Nephron progenitor cell (in vitro differentiated cells): ENCODE results near the gene MPHOSPH10.

Experiments
- DNase-seq: peaks from one replicate; pipeline ENCODE4 v3.0.0; 2021
- H3K27ac Mint-ChIP-seq: 2 replicates; pipeline ENCODE4 v1.8.0; 2021; ENCODE audit warnings: mild to moderate bottlenecking, moderate library complexity, mixed read lengths
- H3K27me3 Mint-ChIP-seq: 2 replicates; pipeline ENCODE4 v1.8.0; 2021; ENCODE audit warnings: mild to moderate bottlenecking, low read depth, mixed read lengths; ENCODE audit not compliant: poor library complexity
- H3K36me3 Mint-ChIP-seq: 2 replicates; pipeline ENCODE4 v1.8.0; 2021; ENCODE audit warnings: low read depth, mixed read lengths
- H3K4me1 Mint-ChIP-seq: 2 replicates; pipeline ENCODE4 v1.8.0; 2021; ENCODE audit warnings: mixed read lengths
- H3K4me3 Mint-ChIP-seq: 2 replicates; pipeline ENCODE4 v1.8.0; 2021; ENCODE audit warnings: mild to moderate bottlenecking, moderate library complexity, mixed read lengths
- H3K9me3 Mint-ChIP-seq: 2 replicates; pipeline ENCODE4 v1.8.0; 2021; ENCODE audit warnings: mild to moderate bottlenecking, moderate library complexity, mixed read lengths
- TF ChIP-seq, protein P1 (sequence below): fragments of 200-600 bp; sonication (generic); IDR thresholded peaks from 2 replicates; pipeline ENCODE4 v1.5.0; 2021; ENCODE audit warnings: antibody characterized with exemption

MPHOSPH10 gene

GRCh38 chr2:71153585-71154224, 23.3 kb downstream of the MPHOSPH10 start:
- DNase-seq, result no peak
- Mint-ChIP-seq H3K4me3 (no peak overlapping the region), H3K4me1 (peaks cover 10% of the 10 kb centered on the region), H3K27me3 (peaks cover 16% of the 10 kb centered on the region), H3K27ac (no peak overlapping the region), H3K36me3 (peaks cover 17% of the 10 kb centered on the region), H3K9me3 (no peaks in the 10 kb centered on the region)
- TF ChIP-seq, protein P1, sequence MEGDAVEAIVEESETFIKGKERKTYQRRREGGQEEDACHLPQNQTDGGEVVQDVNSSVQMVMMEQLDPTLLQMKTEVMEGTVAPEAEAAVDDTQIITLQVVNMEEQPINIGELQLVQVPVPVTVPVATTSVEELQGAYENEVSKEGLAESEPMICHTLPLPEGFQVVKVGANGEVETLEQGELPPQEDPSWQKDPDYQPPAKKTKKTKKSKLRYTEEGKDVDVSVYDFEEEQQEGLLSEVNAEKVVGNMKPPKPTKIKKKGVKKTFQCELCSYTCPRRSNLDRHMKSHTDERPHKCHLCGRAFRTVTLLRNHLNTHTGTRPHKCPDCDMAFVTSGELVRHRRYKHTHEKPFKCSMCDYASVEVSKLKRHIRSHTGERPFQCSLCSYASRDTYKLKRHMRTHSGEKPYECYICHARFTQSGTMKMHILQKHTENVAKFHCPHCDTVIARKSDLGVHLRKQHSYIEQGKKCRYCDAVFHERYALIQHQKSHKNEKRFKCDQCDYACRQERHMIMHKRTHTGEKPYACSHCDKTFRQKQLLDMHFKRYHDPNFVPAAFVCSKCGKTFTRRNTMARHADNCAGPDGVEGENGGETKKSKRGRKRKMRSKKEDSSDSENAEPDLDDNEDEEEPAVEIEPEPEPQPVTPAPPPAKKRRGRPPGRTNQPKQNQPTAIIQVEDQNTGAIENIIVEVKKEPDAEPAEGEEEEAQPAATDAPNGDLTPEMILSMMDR, result no peak

GRCh38 chr2:71154279-71154678, 23.8 kb downstream of the MPHOSPH10 start:
- TF ChIP-seq, protein P1, result no peak
- no peaks in the 10 kb centered on the region for H3K9me3 Mint-ChIP-seq
- no peak overlapping the region for H3K4me3 Mint-ChIP-seq
- DNase-seq, result no peak
- H3K4me1 Mint-ChIP-seq, result peaks cover 10% of the 10 kb centered on the region
- no peak overlapping the region for H3K27ac Mint-ChIP-seq
- peaks cover 16% of the 10 kb centered on the region for H3K27me3 Mint-ChIP-seq
- H3K36me3 Mint-ChIP-seq, result peaks cover 11% of the 10 kb centered on the region

DNA sequence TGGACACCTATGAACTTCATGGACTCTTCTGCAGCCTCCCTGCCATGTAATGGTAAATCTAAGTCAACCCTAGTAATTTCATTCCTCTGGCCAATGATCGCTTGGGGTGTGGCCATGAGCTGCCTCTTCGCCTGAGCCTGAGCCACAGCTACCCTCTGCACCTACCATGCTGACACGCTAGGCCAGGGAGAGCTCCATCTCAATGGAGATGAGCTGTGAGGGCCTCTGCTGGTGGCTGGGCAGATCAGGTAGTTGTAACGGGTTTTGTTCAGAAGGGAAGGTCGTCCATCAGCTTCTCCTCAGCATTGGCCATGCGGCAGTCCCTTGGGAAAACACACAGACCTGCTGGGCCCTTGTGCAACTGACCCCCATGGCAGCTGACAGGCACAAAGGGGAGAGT, 24.4 kb downstream of the MPHOSPH10 start:
- Mint-ChIP-seq H3K27ac (no peak overlapping the region), H3K4me1 (peaks cover 10% of the 10 kb centered on the region), H3K9me3 (peaks cover 1% of the 10 kb centered on the region), H3K27me3 (peaks cover 16% of the 10 kb centered on the region), H3K36me3 (peaks cover 7% of the 10 kb centered on the region), H3K4me3 (no peak overlapping the region)
- TF ChIP-seq, protein P1, result no peak
- no peak for DNase-seq

GRCh38 chr2:71155846-71156245, 25.4 kb downstream of the MPHOSPH10 start:
- Mint-ChIP-seq H3K4me3 (no peak overlapping the region), H3K36me3 (no peaks in the 10 kb centered on the region), H3K4me1 (peaks cover 14% of the 10 kb centered on the region), H3K27me3 (peaks cover 19% of the 10 kb centered on the region), H3K27ac (peak overlapping the region; percentile 37), H3K9me3 (peaks cover 5% of the 10 kb centered on the region)
- TF ChIP-seq, protein P1, result no peak
- DNase-seq, result no peak

GRCh38 chr2:71156573-71156972, 26.1 kb downstream of the MPHOSPH10 start:
- no peak overlapping the region for H3K27ac Mint-ChIP-seq
- peaks cover 19% of the 10 kb centered on the region for H3K27me3 Mint-ChIP-seq
- H3K4me1 Mint-ChIP-seq, result peaks cover 14% of the 10 kb centered on the region
- TF ChIP-seq, protein P1, result no peak
- H3K4me3 Mint-ChIP-seq, result no peak overlapping the region
- peaks cover 5% of the 10 kb centered on the region for H3K9me3 Mint-ChIP-seq
- H3K36me3 Mint-ChIP-seq, result no peaks in the 10 kb centered on the region
- no peak for DNase-seq

DNA sequence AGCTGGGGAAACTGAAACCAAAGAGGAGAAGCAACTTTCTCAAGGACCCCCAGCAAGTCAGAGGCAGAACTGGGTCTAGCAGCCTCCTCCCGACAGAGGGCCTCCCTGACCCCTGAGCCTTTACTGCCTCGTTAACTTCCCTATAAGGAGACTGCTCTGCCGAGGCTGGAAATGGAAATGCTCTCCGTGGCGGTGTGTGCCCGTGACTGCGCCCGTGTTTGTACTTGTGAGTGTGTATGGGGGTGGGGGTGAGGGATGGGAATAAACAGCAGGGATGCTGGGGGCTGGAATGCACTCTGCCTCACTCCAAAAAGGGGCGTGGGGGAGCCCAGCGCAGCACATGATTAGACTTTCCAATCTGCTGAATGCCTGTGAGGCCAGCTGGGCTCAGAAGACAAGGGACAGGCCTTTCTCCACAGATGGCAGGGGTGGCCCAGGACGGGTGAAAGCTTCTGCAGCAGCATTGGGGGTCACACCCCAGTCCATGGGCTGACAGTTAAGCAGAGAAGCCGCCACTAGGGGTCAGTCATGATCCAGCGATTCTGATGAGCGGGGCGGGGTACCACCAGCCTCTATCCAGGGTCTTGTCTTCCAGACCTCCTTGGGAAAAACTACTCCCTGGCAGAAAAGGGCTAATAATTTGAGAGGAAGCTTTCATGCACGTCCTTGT, 26.8 kb downstream of the MPHOSPH10 start:
- H3K4me1 Mint-ChIP-seq, result peaks cover 14% of the 10 kb centered on the region
- no peaks in the 10 kb centered on the region for H3K36me3 Mint-ChIP-seq
- no peak overlapping the region for H3K27ac Mint-ChIP-seq
- DNase-seq, result peak; percentile 84
- TF ChIP-seq, protein P1, result peak; percentile 69
- peak overlapping the region; percentile 50 for H3K4me3 Mint-ChIP-seq
- peaks cover 19% of the 10 kb centered on the region for H3K27me3 Mint-ChIP-seq
- peaks cover 5% of the 10 kb centered on the region for H3K9me3 Mint-ChIP-seq
